GM10266 (cell line): ENCODE data around the gene SORBS1.

Source experiments
- DNase-seq: peaks from one replicate; pipeline ENCODE4 v3.0.0; 2012; ENCODE audit errors: extremely low spot score
- CTCF ChIP-seq: IDR thresholded peaks from 2 replicates; pipeline ENCODE4 v1.5.1; 2012; ENCODE audit warnings: mild to moderate bottlenecking, low read depth; ENCODE audit not compliant: control insufficient read depth, insufficient read depth; ENCODE audit errors: missing control alignments

Gene SORBS1

GRCh38 chr10:95346715-95347401 lies 214.3 kb downstream of the SORBS1 start:
- DNase-seq: no peak
- no peak for TF ChIP-seq CTCF

- DNase-seq: no peak
- no peak for TF ChIP-seq CTCF
Observed at GRCh38 chr10:95343573-95343972, 217.6 kb downstream of the SORBS1 start.

GRCh38 chr10:95341716-95342130 lies 219.4 kb downstream of the SORBS1 start:
- DNase-seq: no peak
- no peak for TF ChIP-seq CTCF

GRCh38 chr10:95339863-95340262 lies 221.3 kb downstream of the SORBS1 start:
- no peak for DNase-seq
- no peak for TF ChIP-seq CTCF

- DNase-seq: no peak
- TF ChIP-seq CTCF: no peak
Observed at GRCh38 chr10:95337423-95338160, 223.6 kb downstream of the SORBS1 start.

GRCh38 chr10:95336702-95337101 lies 224.5 kb downstream of the SORBS1 start:
- no peak for TF ChIP-seq CTCF
- DNase-seq: no peak
